BJ (cell line): Measurements from ENCODE around the gene CLIP3. TPM values are rescaled to one million over a fixed set of nuclear protein-coding genes. Genes with fewer than 3 reads are reported as not detected.

Source experiments
- CTCF ChIA-PET: fragments of 350-600 bp; formaldehyde crosslinking; extraction: SDS; loops from one replicate; lab custom pipeline; 2021; ENCODE audit warnings: antibody characterized with exemption, inconsistent platforms; lab: Yijun Ruan, JAX
- POLR2A ChIA-PET: fragments of 300-600 bp; sonication (Branson Sonifier 250); formaldehyde crosslinking; extraction: SDS; loops from one replicate; lab custom pipeline; 2021; ENCODE audit warnings: antibody characterized with exemption; lab: Charles Lee
- DNase-seq: peaks from one replicate; pipeline ENCODE4 v3.0.0-alpha.2; 2011; ENCODE audit warnings: low read depth
- H3K27me3 ChIP-seq: 2 replicates; pipeline ENCODE4 v1.6.0; 2011; ENCODE audit warnings: low read length; ENCODE audit not compliant: control insufficient read depth, insufficient read depth
- H3K36me3 ChIP-seq: 2 replicates; pipeline ENCODE4 v1.5.1; 2011; ENCODE audit warnings: low read length; ENCODE audit not compliant: control insufficient read depth, insufficient read depth
- H3K4me3 ChIP-seq: 2 replicates; pipeline ENCODE4 v1.5.1; 2011; ENCODE audit warnings: low read depth, mild to moderate bottlenecking, control low read depth, low read length
- polyA plus RNA-seq: library from polyadenylated mRNA; depleted of rRNA; stranded (reverse); fragments of >200 nt; gene quantifications from 2 replicates; pipeline ENCODE4 v1.2.3, GENCODE V29; 2011
- TF ChIP-seq, protein P1 (sequence below): IDR thresholded peaks from 2 replicates; pipeline ENCODE4 v1.5.1; 2011; ENCODE audit warnings: low read depth, mild to moderate bottlenecking, control low read depth, inconsistent platforms, low read length, moderate library complexity; ENCODE audit not compliant: insufficient read depth

Gene CLIP3
- polyA plus RNA-seq, 1 experiment: 23.9 TPM

DNA sequence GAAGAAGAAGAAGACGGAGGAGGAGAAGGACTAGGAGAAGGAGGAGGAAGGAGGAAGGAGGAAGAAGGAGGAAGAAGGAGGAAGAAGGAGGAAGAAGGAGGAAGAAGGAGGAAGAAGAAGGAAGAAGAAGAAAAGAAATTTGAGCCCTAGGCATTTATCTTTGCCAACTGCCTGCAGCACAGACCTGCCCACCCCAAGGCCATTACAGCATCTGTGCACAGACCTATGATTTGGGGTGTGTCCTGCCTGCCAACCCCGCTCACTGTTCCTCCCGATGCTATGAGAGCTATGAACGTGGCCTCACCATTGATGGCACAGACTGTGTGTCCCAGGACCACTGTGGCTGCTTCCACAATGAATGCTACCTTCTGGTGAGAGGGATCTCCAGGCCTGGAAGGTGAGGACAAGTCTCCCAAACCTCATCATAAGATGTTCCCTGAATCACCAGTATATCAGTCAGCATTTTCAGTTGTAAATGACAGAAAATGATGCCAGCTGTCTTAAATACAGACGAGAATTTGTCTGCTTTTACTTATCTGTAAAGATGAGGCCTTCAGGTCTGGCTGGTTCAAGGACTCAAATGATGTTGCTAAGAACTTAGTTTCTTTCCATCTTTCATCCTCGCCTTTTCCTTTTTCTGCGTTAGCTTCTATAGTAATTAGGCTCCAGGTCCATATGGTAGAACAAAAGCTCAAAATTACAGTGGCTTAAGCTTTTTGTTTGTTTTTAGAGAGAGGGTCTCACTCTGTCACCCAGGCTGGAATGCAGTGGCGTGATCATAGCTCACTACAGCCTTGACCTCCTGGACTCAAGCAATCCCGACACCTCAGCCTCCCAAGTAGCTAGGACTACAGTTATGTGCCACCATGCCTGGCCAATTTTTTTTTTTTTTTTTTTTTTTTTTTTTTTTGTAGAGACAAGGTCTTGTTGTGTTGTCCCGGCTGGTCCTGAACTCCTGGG, 41.6 kb downstream of the CLIP3 start:
- no peak overlapping the region for H3K4me3 ChIP-seq
- DNase-seq: no peak

DNA sequence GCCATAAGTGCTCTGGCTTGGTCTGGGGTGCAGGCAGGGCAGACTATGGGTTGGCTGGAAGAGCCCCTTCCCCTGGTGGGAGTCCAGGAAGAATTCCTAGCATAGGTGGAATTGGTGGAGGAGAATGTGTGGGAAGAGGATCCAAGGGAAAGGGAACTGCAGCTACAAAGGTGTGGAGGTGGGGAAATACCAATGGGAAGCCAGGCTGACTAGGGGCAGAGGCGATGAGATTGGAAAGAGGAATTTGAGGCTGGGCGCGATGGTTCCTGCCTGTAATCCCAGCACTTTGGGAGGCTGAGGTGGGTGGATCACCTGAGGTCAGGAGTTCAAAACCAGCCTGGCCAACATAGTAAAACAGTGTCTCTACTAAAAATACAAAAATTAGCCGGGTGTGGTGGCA, 42.5 kb downstream of the CLIP3 start:
- ChIA-PET POLR2A (no interaction called here), CTCF (interaction anchor here (0.8 to 1.3 kb wide), 2 partner anchors 43 to 71 kb away, joined by 3 to 4 read pairs; no protein-coding TSS in a partner anchor)
- Histone ChIP-seq H3K4me3 (no peak overlapping the region), H3K27me3 (peaks cover 6% of the 10 kb centered on the region), H3K36me3 (no peaks in the 10 kb centered on the region)
- TF ChIP-seq, protein P1, sequence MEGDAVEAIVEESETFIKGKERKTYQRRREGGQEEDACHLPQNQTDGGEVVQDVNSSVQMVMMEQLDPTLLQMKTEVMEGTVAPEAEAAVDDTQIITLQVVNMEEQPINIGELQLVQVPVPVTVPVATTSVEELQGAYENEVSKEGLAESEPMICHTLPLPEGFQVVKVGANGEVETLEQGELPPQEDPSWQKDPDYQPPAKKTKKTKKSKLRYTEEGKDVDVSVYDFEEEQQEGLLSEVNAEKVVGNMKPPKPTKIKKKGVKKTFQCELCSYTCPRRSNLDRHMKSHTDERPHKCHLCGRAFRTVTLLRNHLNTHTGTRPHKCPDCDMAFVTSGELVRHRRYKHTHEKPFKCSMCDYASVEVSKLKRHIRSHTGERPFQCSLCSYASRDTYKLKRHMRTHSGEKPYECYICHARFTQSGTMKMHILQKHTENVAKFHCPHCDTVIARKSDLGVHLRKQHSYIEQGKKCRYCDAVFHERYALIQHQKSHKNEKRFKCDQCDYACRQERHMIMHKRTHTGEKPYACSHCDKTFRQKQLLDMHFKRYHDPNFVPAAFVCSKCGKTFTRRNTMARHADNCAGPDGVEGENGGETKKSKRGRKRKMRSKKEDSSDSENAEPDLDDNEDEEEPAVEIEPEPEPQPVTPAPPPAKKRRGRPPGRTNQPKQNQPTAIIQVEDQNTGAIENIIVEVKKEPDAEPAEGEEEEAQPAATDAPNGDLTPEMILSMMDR: no peak
- DNase-seq: no peak

More for the DNA sequence above, 41.6 kb downstream of the CLIP3 start:
- TF ChIP-seq, protein P1: no peak
- ChIA-PET POLR2A (no interaction called here), CTCF (interaction anchor here (1.3 kb wide), 1 partner anchor 70 kb away, joined by 3 read pairs; no protein-coding TSS in a partner anchor)
- H3K27me3 ChIP-seq: peaks cover 5% of the 10 kb centered on the region; the same call in 1 of the 2 replicates
- no peaks in the 10 kb centered on the region for H3K36me3 ChIP-seq

GRCh38 chr19:35988824-35989223, 43.8 kb downstream of the CLIP3 start:
- TF ChIP-seq, protein P1: no peak
- no peak overlapping the region for H3K4me3 ChIP-seq
- H3K36me3 ChIP-seq: no peaks in the 10 kb centered on the region
- DNase-seq: no peak
- POLR2A ChIA-PET: no interaction called here
- H3K27me3 ChIP-seq: peaks cover 6% of the 10 kb centered on the region
- CTCF ChIA-PET: no interaction called here

- TF ChIP-seq, protein P1: no peak
- Histone ChIP-seq H3K27me3 (peaks cover 6% of the 10 kb centered on the region), H3K4me3 (no peak overlapping the region), H3K36me3 (no peaks in the 10 kb centered on the region)
- ChIA-PET CTCF (no interaction called here), POLR2A (no interaction called here)
- DNase-seq: no peak
Measured at GRCh38 chr19:35987571-35987896, 45.1 kb downstream of the CLIP3 start.
